ENCODE data around the gene KCNT2. TPM values are rescaled to one million over a fixed set of nuclear protein-coding genes. Genes with fewer than 3 reads are reported as not detected.

The KCNT2 gene
- total RNA-seq, 1 experiment from 2014 or later = not detected

GRCh38 chr1:196412326-196412725 is 195.9 kb downstream of the KCNT2 start:
- RAD21 ChIA-PET (ENCODE audit: low non-redundant PET in 1 of 2, low total read pairs in 2 of 2, uncharacterized antibody in 2 of 2, unreplicated experiment in 2 of 2) = no interaction called here
- H3K27me3 ChIP-seq (ENCODE audit: insufficient read depth, low read length) = no peaks in the 10 kb centered on the region
- no peak overlapping the region for H3K4me2 ChIP-seq (ENCODE audit: low read length)
- no peak overlapping the region for H3K4me3 ChIP-seq (replicated peaks in 1 of 2; ENCODE audit: low read depth in 1 of 2, low read length in 2 of 2)
- intact Hi-C loops (cut with micrococcal nuclease) = loop anchor here (10.0 kb wide), 1 partner anchor 58 kb away; no protein-coding TSS in a partner anchor
- H3K9me2 ChIP-seq (ENCODE audit: insufficient read depth) = no peaks in the 10 kb centered on the region
- no TSS peak for BruUV-seq (replicated peaks)
- H3K79me2 ChIP-seq (ENCODE audit: insufficient read depth, low read length) = no peaks in the 10 kb centered on the region
- DNase-seq (ENCODE audit: low read depth, low spot score) (no peak), ATAC-seq (no peak)
- no peaks in the 10 kb centered on the region for H3K36me3 ChIP-seq (ENCODE audit: control insufficient read depth in 1 of 2, insufficient read depth in 2 of 2, low read length in 2 of 2)
- H3K27ac ChIP-seq (ENCODE audit: low read depth, low read length) = no peak overlapping the region
- no peaks in the 10 kb centered on the region for H4K20me1 ChIP-seq (ENCODE audit: insufficient read depth)
- no peaks in the 10 kb centered on the region for H3K9me3 ChIP-seq (ENCODE audit: control insufficient read depth in 1 of 2, insufficient read depth in 1 of 2, low read depth in 1 of 2, low read length in 2 of 2)
- H3K4me1 ChIP-seq (ENCODE audit: control insufficient read depth in 1 of 2, insufficient read depth in 2 of 2, low read length in 2 of 2) = no peaks in the 10 kb centered on the region
- no peak overlapping the region for H2AFZ ChIP-seq (ENCODE audit: low read depth, low read length, poor library complexity, severe bottlenecking)
- CTCF ChIA-PET = no interaction called here
- no peak overlapping the region for H3K9ac ChIP-seq (ENCODE audit: low read length)
- POLR2A ChIA-PET = no interaction called here
- no peak for TF ChIP-seq EZH2 (IDR thresholded peaks at IDR 0.05)
- TF ChIP-seq TCF7L2 (IDR thresholded peaks at IDR 0.05; ENCODE audit: borderline replicate concordance, extremely low read depth, insufficient read depth, insufficient read length) = no peak
- no peak for TF ChIP-seq JUND (IDR thresholded peaks at IDR 0.05)
- TF ChIP-seq YY1 (IDR thresholded peaks at IDR 0.05; ENCODE audit: extremely low read depth, insufficient replicate concordance, low read depth, low read length) = no peak
- TF ChIP-seq SIN3A (IDR thresholded peaks at IDR 0.05; ENCODE audit: low read depth) = no peak
- TF ChIP-seq POLR2A (IDR thresholded peaks at IDR 0.05; ENCODE audit: borderline replicate concordance, extremely low read depth, insufficient read depth, insufficient read length) = no peak
- TF ChIP-seq CBX3 (IDR thresholded peaks at IDR 0.05; ENCODE audit: low read depth) = no peak
- no peak for TF ChIP-seq EGR1 (IDR thresholded peaks at IDR 0.05; ENCODE audit: low read depth)
- no peak for TF ChIP-seq POLR2AphosphoS5 (IDR thresholded peaks at IDR 0.05; ENCODE audit: low read depth, low read length)
- no peak for TF ChIP-seq EZH2phosphoT487 (IDR thresholded peaks at IDR 0.05; ENCODE audit: borderline replicate concordance)
- no peak for TF ChIP-seq CEBPB (IDR thresholded peaks at IDR 0.05; ENCODE audit: low read depth)
- no peak for TF ChIP-seq RAD21 (IDR thresholded peaks at IDR 0.05; ENCODE audit: low read depth)
- no peak for TF ChIP-seq SRF (IDR thresholded peaks at IDR 0.05; ENCODE audit: low read depth)
- TF ChIP-seq MAX (IDR thresholded peaks at IDR 0.05) = no peak
- TF ChIP-seq ZFX (IDR thresholded peaks at IDR 0.05) = no peak
- no peak for TF ChIP-seq SP1 (IDR thresholded peaks at IDR 0.05; ENCODE audit: low read depth)
- TF ChIP-seq FOSL1 (IDR thresholded peaks at IDR 0.05; ENCODE audit: low read depth) = no peak
- TF ChIP-seq ZNF274 (IDR thresholded peaks at IDR 0.05; ENCODE audit: low read depth, low read length) = no peak
- no peak for TF ChIP-seq ZBTB33 (IDR thresholded peaks at IDR 0.05; ENCODE audit: extremely low read depth, insufficient replicate concordance, low read length)
- no peak for TF ChIP-seq ELF1 (IDR thresholded peaks at IDR 0.05; ENCODE audit: borderline replicate concordance, low read depth)

Measured in HCT116 (cell line).